ENCODE measurements around the gene OST4.

OST4 gene

DNA sequence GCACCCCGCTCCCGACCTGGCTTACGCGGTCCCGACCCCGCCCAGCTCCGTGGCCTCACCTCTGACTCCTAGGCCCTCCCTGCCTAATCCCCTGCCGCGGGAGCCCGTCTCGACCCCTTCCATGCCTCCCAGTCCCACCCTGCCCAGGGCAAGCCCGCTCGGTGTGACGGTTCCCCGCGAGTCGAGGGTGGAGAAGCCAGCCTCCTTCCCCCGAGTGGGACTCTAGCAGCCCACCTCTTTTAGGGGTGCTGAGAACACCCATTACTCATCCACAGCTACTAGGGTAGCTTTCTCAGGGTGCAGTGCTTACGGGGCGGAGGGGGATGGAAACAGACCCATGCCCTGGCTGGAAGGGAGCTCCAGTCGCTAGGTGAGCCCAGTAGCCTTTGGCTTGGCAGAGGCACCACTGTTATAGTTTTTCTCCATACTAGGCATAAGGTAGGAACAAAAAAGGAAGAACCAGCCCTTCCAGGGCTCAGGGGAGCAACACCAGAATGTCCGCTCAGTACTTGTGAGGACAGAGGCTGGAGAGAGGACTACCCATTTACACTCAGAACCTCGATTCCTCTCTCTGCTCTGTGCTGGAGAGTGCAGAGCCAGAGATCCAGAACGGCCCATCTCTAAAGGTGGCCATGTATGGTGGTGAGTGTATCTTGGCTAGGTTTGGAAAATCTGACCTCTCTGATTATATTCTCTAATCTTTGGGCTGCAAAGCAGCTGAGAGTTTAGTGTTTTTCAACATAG lies 19.4 kb downstream of the OST4 start:
- DNase-seq (ENCODE audit: low read depth) = peak; percentile 23

- DNase-seq (ENCODE audit: low read depth) = peak; percentile 92
These were observed 20.2 kb downstream of the OST4 start, which contains the start of gene AGBL5 for GRCh38 chr2:27050996-27051901. AGBL5 (plus strand) TSS chr2:27051668; CDS start chr2:27052959, 1,291 bp downstream.

GRCh38 chr2:27050281-27050995 lies 21.0 kb downstream of the OST4 start:
- peak; percentile 97 for DNase-seq (ENCODE audit: low read depth)

- DNase-seq (ENCODE audit: low read depth) = no peak
These were observed 21.8 kb downstream of the OST4 start for GRCh38 chr2:27049422-27050280.

- DNase-seq (ENCODE audit: low read depth) = peak; percentile 61
These were observed 28.3 kb downstream of the OST4 start for GRCh38 chr2:27042985-27043634.

GRCh38 chr2:27042159-27042661 lies 29.2 kb downstream of the OST4 start:
- peak; percentile 20 for DNase-seq (ENCODE audit: low read depth)

DNA sequence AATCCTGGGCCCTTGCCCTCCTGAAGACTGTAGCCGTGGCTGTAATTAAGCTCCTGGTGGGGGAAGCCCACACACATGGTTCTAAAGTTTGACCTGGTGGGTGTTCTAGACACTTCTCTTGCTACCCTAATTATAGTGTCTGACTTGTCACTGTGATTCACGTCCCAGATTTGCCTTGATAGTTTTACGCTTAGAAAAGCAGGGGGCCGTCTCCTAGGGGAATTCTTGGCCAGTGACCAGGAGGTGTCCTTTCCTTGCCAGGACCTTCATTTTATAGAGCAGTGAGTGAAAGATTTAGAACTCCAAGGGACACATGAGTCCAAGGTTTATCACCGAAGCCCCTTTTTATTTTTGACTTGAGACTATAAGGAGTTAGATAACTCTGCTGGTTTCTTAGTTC lies 29.7 kb downstream of the OST4 start:
- peak; percentile 63 for DNase-seq (ENCODE audit: low read depth)

DNA sequence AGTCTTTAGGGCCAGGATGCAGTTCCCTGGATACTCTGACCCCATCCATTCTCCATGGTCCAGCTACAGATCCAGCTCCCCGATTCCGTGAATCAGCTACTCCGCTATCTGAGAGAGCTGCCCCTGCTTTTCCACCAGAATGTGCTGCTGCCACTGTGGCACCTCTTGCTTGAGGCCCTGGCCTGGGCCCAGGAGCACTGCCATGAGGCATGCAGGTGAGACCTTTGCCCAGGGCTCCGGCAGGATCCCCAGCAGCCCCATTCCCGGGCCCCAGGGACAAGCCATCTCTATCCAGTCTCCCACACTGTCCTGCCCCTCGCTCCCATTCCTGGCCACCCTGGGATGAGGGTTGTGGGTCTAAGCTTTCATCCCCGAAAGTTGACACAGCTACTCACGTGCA lies 31.2 kb downstream of the OST4 start:
- DNase-seq (ENCODE audit: low read depth) = no peak

GRCh38 chr2:27039871-27040270 lies 31.6 kb downstream of the OST4 start:
- DNase-seq (ENCODE audit: low read depth) = no peak

- DNase-seq (ENCODE audit: low read depth) = no peak
These were observed 32.0 kb downstream of the OST4 start for GRCh38 chr2:27039426-27039825.

DNA sequence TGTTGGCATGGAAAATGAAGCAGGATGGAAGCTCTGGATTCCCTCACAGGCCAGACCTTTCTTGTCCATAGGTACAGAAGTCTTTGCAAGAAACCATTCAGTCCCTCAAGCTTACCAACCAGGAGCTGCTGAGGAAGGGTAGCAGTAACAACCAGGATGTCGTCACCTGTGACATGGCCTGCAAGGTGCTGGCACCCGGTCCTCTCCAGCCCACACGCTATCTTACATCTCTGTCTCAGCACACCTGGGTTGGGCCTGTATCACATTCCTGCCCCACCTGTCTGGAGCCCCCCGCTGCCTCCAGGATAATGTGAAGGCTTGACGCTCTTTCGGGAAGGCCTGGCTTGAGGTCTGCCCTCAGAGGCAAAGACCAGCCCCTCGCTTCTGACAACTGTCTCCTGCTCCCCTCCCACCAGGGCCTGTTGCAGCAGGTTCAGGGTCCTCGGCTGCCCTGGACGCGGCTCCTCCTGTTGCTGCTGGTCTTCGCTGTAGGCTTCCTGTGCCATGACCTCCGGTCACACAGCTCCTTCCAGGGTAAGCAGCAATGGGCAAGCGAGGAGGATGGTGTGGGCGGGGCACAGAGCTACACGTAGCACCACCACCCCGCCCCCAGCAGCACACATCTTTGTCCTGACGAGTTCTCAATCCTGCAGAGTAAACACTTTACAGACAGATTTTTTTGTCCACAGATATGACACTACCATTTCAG lies 32.7 kb downstream of the OST4 start:
- no peak for DNase-seq (ENCODE audit: low read depth)

- DNase-seq (ENCODE audit: low read depth) = no peak
These were observed 33.4 kb downstream of the OST4 start for GRCh38 chr2:27038012-27038411.

DNA sequence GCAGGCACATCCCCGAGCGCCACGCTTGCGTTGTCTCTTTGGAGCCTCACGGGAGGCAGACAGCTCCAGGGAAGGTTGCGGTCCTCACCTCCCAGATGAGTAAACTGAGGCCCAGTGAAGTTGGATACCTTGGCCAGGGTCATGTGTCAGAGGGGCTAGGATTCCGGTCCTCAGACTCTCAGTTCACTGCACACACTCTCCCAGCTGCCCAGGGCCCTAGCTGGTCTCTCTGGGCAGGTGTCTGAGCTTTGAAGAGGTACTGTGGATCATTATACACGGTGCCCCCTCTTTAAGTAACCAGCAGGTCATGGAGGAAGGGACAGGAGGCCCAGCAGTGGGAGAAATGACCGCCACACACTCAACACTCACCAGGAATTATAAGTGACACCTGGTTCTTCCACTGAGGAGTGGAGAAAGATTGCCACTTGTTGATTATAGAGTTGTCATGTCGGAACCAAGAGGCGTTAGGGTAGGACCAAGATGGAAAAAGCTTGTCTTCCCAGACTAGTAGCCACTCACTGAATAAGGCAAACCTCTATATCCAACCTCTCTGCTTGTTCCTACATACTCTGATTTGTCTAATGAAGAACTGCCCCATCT lies 38.1 kb downstream of the OST4 start:
- DNase-seq (ENCODE audit: low read depth) = peak; percentile 13

GRCh38 chr2:27032495-27033252 lies 38.8 kb downstream of the OST4 start, which contains the start of gene TMEM214:
TMEM214 (plus strand) TSS chr2:27032965; CDS start chr2:27033016, 51 bp downstream.
- peak; percentile 91 for DNase-seq (ENCODE audit: low read depth)

DNA sequence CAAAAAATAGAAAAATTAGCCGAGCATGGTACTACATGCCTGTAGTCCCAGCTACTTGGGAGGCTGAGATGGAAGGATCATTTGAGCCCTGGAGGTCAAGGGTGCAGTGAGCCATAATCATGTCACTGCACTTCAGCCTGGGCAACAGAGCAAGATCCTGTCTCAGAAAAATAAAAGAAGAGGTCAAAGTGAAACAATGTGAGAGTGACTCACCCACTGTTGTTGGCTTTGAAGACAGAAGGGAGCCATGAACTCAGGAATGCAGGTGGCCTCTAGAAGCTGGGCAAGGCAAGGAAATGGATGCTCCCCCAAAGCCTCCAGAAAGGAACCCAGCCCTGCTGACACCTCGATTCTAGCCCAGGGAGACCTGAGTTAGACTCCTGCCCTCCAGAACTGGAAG lies 42.4 kb downstream of the OST4 start:
- no peak for DNase-seq (ENCODE audit: low read depth)

DNA sequence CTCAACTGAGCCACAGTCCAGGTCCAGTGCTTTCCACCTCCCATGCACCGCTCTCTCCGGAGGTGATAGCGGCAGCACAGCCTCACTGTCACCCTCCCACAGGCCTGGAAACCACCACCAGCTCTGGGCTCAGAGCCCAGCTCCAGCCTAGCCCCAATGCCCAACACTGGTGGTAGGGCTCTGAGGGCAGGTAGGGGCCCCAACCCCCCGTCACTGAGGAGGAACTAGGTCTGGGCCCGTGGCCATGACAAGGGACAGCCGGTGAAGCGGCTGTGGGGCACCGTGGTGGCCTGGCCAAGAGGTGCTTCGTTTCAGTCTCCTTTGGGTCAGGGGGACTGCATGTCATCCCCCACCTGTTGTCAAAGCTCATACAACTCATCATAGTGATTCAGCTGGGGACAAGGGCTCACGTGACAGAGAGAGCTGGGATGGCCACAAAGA lies 44.2 kb downstream of the OST4 start:
- no peak for DNase-seq (ENCODE audit: low read depth)

DNA sequence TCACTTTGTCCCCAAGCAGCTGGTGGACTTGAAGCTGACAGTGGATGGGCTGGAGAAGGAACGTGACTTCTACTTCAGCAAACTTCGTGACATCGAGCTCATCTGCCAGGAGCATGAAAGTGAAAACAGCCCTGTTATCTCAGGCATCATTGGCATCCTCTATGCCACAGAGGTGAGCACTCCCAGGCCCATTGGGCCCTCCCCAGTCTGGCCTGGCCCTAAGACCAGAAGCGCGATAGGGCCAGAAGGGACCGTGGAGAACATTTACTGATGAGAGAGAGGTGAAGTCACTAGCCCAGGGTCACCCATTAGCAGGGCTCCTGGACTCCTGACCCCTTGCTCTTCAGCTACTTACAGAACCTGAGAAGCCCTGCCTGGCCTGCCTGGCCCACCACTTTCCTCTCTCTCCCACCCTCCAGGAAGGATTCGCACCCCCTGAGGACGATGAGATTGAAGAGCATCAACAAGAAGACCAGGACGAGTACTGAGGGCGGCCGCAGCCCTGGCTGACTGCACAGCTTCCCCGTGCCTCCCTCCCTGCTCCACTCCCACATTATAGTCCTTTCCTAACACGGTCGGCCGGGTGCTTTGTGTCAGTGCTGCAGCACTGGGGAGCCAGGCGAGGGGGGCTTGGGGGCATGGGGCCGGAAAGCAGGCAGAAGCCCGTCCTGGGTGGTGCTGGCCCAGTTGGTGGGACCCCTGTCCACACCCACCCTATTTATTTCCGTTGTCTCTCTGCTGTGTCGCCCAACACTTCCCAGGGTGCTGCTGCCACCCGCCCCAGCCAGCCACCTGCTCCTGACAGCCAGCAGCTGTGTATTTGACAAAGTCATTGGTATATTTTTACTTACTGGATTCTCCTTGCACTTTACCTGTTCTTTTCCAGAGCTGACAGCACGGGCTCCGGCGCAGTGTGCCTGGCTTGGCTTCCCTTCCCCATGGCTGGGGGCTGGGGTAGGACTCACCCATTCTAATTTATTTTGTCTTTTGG lies 45.3 kb downstream of the OST4 start:
- no peak for DNase-seq (ENCODE audit: low read depth)
